Measurements from ENCODE around the gene RASGEF1C. TPM values are rescaled to one million over a fixed set of nuclear protein-coding genes. Genes with fewer than 3 reads are reported as not detected.
A peak's percentile ranks its signal among the peaks of the same experiment; 100 is the strongest.

Gene RASGEF1C
- total RNA-seq, 1 donor from 2014 or later, result 0.27 TPM

DNA sequence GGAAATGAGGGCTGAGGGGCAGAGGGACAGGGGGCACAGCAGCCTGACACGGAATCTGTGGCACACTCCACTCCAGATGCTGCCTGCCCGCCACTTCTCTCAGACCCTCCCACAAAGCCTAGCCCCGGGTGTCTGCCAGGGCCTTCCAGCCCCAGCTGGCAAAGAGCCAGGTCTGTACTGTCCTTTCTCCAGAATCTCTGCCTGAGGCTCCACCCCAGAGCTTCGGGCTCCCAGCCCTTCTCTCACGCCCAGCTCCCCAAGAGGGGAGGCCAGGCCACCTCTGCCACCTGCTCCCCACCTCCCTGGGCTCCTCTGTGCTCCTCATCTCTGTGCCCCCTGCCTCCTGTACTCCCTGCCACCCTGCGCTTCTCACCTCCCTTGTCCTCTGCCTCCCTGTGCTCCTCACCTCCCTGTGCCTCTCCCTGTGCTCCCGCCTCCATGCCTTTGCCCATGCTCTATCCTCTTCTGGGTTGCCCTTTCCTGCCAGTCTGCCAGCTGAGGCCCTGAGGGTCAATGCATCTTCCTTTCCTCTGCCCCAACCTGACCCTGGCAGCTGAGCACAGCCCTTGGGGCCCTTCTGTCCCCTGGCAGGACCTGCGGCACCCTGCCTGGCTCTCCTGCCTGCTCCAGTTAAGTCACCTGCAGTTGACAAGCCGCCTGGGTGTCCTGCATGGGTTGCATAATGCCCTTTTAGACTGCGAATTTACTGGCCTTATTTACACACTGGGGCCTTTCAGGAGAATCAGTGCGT lies 36.4 kb downstream of the RASGEF1C start:
- Histone ChIP-seq H3K4me3 (no peak overlapping the region), H3K27ac (replicated peaks) (peak overlapping the region; percentile 27), H3K4me1 (peaks cover 36% of the 10 kb centered on the region), H3K9me3 (replicated peaks) (no peaks in the 10 kb centered on the region), H3K36me3 (no peaks in the 10 kb centered on the region), H3K27me3 (ENCODE audit: low read depth) (peaks cover 20% of the 10 kb centered on the region)
- TF ChIP-seq, protein P1, sequence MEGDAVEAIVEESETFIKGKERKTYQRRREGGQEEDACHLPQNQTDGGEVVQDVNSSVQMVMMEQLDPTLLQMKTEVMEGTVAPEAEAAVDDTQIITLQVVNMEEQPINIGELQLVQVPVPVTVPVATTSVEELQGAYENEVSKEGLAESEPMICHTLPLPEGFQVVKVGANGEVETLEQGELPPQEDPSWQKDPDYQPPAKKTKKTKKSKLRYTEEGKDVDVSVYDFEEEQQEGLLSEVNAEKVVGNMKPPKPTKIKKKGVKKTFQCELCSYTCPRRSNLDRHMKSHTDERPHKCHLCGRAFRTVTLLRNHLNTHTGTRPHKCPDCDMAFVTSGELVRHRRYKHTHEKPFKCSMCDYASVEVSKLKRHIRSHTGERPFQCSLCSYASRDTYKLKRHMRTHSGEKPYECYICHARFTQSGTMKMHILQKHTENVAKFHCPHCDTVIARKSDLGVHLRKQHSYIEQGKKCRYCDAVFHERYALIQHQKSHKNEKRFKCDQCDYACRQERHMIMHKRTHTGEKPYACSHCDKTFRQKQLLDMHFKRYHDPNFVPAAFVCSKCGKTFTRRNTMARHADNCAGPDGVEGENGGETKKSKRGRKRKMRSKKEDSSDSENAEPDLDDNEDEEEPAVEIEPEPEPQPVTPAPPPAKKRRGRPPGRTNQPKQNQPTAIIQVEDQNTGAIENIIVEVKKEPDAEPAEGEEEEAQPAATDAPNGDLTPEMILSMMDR (IDR thresholded peaks at IDR 0.05; ENCODE audit: borderline replicate concordance), result no peak
- peak; percentile 48 for DNase-seq
- intact Hi-C loops (cut with micrococcal nuclease), result no loop called here

DNA sequence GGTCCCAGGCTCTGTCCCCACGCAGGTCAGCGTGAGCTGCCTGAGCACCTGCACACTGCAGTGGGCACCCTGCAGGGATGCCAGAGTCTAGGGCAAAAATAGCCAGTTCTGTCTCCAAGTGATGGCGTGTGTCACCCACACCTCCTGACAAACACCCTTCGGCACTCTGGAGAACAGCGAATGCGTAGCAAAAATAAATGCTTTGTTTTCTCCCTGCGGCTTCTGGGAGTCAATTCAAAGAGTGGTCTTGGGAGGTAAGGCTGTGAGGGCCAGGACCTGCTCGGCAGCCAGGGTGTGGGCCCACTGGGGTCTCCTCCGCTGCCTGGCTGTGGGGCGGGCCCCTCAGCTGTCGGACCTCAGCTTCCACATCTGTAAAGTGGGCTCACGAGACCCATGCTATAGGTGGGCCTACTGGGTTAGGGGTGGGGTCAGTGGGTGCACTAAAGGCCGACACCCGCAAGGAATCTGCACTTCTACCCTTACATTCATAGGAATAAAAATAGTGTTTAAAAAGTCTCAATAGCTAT lies 37.4 kb downstream of the RASGEF1C start:
- Histone ChIP-seq H3K36me3 (no peaks in the 10 kb centered on the region), H3K27me3 (ENCODE audit: low read depth) (peaks cover 20% of the 10 kb centered on the region), H3K4me3 (no peak overlapping the region), H3K27ac (replicated peaks) (peak overlapping the region; percentile 39), H3K4me1 (peaks cover 29% of the 10 kb centered on the region), H3K9me3 (replicated peaks) (no peaks in the 10 kb centered on the region)
- intact Hi-C loops (cut with micrococcal nuclease), result no loop called here
- DNase-seq, result no peak
- TF ChIP-seq, protein P1 (IDR thresholded peaks at IDR 0.05; ENCODE audit: borderline replicate concordance), result no peak

DNA sequence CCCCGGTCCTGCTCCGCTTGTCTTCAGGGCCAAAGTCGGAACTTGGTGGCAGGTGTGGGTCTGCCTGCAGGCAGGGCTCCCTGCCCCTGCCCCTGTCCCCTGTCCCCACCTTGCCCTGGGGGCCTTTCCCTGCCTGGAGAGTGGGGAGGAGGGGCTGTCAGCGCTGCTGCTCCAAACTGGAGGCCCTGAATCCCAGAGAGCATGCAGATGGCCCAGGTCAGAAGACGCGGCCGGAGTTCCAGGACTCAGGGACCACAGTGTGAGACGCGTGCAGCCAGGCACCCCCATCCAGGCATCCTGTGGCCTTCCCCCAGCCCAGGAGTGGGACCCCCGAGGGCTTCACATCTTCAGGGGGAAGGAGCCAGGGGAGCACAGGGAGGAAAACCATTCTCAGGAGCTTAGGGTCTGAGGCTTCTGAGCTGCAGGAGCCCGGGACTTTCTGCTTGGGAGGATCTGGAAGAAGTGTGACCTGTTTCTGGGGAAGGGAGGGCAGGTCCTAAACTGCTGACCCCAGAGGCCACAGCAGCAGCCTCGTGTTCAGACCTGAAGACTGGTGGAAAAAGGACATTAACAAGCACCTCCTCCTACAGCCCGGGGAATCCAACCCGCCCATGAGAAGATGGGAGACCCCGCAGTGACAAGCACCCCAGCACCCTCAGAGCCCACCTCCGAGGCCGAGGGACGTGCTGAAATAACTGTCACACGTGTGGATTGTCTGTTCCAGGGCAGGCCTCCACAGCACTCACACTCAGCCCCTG lies 38.0 kb downstream of the RASGEF1C start:
- no peaks in the 10 kb centered on the region for H3K9me3 ChIP-seq (replicated peaks)
- peaks cover 29% of the 10 kb centered on the region for H3K4me1 ChIP-seq
- no peak overlapping the region for H3K4me3 ChIP-seq
- H3K27ac ChIP-seq (replicated peaks), result peak overlapping the region; percentile 39
- TF ChIP-seq, protein P1 (IDR thresholded peaks at IDR 0.05; ENCODE audit: borderline replicate concordance), result no peak
- H3K36me3 ChIP-seq, result no peaks in the 10 kb centered on the region
- intact Hi-C loops (cut with micrococcal nuclease), result no loop called here
- peaks cover 20% of the 10 kb centered on the region for H3K27me3 ChIP-seq (ENCODE audit: low read depth)
- DNase-seq, result no peak

DNA sequence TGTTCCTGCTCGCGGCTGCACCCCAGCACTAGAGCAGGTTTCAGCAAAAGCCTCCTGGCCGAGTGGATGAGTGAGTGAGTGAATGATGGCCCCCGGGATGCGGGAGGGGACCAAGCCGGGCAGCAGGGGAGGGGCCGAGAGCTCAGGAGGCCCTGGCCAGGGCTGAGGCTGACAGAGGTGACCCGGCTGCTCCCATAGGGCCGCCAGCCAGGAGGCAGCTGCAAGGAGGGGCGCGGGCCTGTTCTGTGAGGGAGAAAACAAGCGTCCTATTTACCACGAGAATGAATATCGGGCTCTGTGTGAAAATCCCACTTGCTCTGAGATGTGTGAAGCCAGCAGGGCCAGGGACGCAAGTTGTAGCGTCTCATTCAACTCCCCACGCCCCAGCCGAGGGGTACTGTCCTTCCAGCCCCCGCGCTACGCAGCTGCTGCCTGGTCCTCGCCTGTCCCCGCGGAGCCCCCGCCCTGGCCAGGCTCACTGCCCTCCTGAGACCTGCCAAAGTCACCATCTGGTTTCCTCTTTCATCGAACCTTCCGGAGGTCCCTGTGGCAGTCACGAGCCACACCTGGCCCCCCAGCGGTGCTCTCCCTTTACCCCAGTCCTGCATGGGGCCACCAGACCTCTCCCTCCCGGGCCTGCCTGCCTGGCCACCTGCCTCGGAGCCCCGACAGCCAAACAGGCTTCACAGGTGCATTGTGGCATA lies 38.8 kb downstream of the RASGEF1C start:
- peak overlapping the region; percentile 39 for H3K27ac ChIP-seq (replicated peaks)

More for the DNA sequence above, 38.8 kb downstream of the RASGEF1C start:
- TF ChIP-seq, protein P1 (IDR thresholded peaks at IDR 0.05; ENCODE audit: borderline replicate concordance), result no peak
- no peaks in the 10 kb centered on the region for H3K9me3 ChIP-seq (replicated peaks)
- no peaks in the 10 kb centered on the region for H3K36me3 ChIP-seq
- H3K27me3 ChIP-seq (ENCODE audit: low read depth), result peaks cover 20% of the 10 kb centered on the region
- no peak for DNase-seq
- intact Hi-C loops (cut with micrococcal nuclease), result no loop called here
- H3K4me1 ChIP-seq, result peaks cover 29% of the 10 kb centered on the region
- H3K4me3 ChIP-seq, result no peak overlapping the region

Measured in left ventricle myocardium inferior (tissue), 1 donor.